ENCODE results near the gene LRTM2.

LRTM2 gene

GRCh38 chr12:1864456-1864855, 44.1 kb downstream of the LRTM2 start:
- no peak for DNase-seq (ENCODE audit: low read depth in 2 of 2)

DNA sequence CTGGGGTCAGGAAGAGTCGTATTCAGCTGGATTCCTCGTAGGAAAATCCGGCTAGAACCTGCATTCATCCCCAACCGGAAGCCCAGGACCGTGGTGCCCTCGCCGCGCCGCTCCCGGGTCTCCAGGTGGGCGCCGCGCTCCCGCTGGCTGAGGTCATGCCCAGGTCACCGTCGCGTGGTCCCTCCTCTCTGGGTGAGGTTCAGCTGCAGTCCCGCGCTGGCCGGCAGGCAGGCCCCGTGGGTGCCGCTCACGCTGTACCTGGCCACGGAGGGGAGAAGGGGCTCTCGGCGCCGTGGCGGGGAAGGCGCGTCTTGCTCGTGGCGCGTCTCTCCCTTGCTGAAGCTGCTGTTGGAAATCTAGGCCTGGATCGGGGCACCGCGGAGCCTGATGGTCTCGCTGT, 44.5 kb downstream of the LRTM2 start:
- no peak for DNase-seq (ENCODE audit: low read depth in 2 of 2)

DNA sequence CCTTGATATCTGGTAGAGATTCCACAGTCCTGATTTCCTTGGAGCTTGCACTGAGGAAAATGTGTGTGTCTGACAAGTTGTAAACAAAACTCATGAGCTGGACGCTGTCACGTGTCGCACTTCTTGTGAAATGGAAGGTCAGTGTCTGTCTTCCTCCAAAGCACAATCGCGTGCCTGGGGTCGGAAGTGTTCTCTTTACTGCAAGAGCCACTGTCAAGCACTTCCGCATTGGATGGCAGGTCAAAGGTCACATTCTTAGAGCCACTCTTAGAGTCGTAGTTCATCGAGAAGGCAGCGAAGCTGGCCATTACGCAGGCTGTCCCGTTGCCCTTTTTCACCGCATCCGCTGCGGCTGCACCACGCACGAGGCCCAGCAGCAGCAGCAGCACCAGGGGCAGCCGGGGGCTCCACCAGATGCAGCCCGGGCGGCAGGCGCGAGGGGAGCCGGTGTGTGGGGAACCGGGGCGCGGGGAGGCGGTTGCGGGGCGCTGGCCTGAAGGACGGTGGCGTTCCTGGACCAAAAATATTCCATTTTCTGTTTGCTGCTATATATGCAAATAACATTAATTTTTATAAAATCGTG, 45.0 kb downstream of the LRTM2 start:
- DNase-seq (ENCODE audit: low read depth in 2 of 2), result no peak

- DNase-seq (ENCODE audit: low read depth in 2 of 2), result no peak
Measured at GRCh38 chr12:1869145-1869544, 48.8 kb downstream of the LRTM2 start.

- DNase-seq (ENCODE audit: low read depth in 2 of 2), result no peak
Measured at GRCh38 chr12:1870086-1870485, 49.7 kb downstream of the LRTM2 start.

- no peak for DNase-seq (ENCODE audit: low read depth in 2 of 2)
Measured at GRCh38 chr12:1870998-1871917, 50.9 kb downstream of the LRTM2 start.

- no peak for DNase-seq (ENCODE audit: low read depth in 2 of 2)
Measured at GRCh38 chr12:1872001-1872400, 51.6 kb downstream of the LRTM2 start.

DNA sequence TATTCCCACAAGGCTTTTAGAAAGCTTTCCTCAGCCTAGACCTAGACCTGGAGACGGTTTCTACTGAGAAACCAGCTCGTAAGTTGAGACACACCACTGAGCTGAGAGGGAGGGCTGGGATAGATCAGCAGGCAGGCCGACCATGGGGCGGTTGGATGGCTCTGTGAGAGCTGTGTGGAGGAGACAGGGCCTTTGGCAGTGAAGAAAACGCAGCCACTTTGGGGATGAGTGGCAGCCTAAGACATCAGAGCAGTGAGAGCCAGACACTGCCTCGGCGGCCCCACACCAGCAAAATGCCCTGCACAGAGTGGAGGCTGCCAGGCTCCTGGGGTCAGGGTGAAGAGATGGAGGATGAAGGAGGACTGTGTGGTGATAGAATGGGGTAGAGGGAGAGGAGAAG, 52.1 kb downstream of the LRTM2 start:
- DNase-seq (ENCODE audit: low read depth in 2 of 2), result no peak

- no peak for DNase-seq (ENCODE audit: low read depth in 2 of 2)
Measured at GRCh38 chr12:1873531-1874510, 53.5 kb downstream of the LRTM2 start.

DNA sequence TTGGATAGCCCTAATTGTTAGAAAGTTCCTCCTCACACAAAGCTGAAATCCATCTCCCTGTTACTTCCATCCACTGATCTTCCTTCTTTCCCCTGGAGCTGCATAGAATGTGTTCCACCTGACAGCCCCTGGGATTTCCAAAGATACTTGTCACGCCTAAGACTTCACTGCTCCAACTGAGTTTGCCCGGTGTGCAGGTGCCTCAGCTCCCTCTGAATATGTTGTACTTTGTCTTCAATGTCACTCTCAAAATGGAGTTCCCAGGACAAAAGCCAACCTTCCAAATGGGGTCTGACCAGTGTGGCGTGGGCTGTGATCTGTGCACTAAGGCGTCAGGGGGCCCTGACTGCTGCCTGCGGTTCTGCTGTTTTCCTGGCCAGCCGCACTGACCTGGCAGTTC, 55.2 kb downstream of the LRTM2 start:
- DNase-seq (ENCODE audit: low read depth in 2 of 2), result no peak

DNA sequence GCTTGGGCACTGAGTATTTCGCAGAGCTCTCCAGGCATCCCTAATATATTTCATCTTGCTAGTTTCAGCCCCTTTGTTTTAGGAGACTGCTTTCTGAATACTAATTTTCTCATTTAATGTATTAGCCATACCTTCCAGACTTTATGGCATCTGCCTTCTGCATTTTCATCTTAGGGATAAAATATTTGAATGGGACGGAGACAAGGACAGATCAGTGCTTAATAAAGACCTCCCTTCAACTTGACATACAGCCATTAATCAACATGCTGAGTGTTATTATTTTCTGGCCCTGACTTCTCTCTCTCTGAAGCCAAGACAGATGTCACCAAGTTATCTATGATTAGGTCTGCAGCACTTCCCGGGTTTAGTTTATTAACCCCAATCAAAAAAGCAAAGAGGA, 55.7 kb downstream of the LRTM2 start:
- no peak for DNase-seq (ENCODE audit: low read depth in 2 of 2)

DNA sequence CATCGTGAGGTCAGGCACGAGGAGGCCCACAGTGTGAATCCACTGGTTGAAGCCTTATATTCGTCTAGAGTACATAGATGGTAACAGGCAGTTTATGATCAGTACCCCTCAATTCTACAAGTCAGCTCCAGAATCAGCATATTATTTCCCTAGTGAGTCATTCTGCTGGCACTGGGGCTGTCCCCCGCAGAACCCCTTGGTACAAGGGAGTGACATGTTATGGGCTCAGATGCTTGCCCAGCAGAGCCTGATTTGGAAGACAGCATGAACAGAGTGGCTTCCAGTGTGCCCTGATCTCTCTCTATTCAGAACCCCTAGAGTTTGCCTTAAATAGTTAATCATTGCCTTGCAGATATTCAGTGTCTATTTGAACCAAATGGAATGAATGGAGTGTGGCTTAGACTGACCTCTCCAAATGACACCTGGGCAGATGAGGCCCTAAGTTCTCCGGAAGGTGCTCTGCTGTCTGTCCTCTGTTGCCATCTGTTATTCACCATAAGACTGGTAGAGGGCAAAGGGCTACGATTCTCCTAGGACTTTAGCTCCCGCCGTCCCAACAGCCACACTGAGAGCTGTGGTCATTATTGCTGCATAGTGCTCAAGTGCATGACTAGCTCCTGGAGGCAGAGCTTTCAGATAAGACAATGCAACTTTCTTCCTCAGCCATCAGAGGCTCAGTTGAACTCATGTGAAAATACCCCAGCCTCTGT, 57.0 kb downstream of the LRTM2 start:
- DNase-seq (ENCODE audit: low read depth in 2 of 2), result no peak

GRCh38 chr12:1878214-1878613, 57.8 kb downstream of the LRTM2 start:
- DNase-seq (ENCODE audit: low read depth in 2 of 2), result no peak

GRCh38 chr12:1878695-1879094, 58.3 kb downstream of the LRTM2 start:
- DNase-seq (ENCODE audit: low read depth in 2 of 2), result no peak

DNA sequence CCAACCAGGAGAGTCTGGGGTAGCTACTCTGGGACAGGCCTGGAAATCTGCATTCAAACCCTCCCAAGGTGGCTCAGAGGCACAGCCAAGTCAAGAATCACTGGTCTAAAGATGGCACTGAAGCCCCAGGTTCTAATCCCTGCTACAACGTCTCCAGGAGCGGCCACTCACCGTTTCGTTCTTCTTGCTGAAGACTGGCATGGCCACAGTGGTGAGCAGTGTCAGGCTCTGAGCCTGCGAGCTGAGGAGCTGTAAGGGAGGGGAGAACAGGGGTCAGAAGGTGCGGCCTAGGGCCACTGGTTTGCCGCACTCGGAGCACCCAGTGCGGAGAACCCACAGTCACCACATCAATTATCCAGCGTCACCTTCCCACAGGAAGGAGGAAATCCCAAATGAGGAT, 59.3 kb downstream of the LRTM2 start:
- DNase-seq (ENCODE audit: low read depth in 2 of 2), result no peak

- DNase-seq (ENCODE audit: low read depth in 2 of 2), result no peak
Measured at GRCh38 chr12:1880153-1880845, 59.9 kb downstream of the LRTM2 start.

- DNase-seq (ENCODE audit: low read depth in 2 of 2), result no peak
Measured at GRCh38 chr12:1880876-1881275, 60.5 kb downstream of the LRTM2 start.

- DNase-seq (ENCODE audit: low read depth in 2 of 2), result no peak
Measured at GRCh38 chr12:1881301-1881700, 60.9 kb downstream of the LRTM2 start.

DNA sequence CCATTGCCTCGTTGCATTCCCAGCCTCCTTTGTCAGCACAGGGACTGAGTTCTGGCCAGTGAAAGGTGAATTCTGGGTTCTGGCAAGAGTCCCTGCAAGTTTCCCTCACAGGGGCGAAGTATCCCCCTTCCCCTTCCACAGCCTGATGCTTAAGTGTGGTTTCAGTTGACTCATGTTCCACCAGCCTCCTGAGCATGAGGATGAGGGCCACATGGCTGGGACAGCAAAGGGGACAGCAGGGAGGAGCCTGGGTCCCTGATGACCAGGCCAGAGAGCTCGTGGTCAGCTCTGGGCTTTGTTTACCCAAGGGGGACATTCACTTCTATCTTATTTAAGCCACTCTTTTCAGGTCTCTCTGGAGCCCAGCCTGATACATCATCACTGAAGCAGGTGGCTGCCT, 61.6 kb downstream of the LRTM2 start:
- no peak for DNase-seq (ENCODE audit: low read depth in 2 of 2)

- no peak for DNase-seq (ENCODE audit: low read depth in 2 of 2)
Measured at GRCh38 chr12:1882405-1882804, 62.0 kb downstream of the LRTM2 start.
